GM19099 (cell line): ENCODE measurements around the gene ST7.

Experiments used
- POLR2A ChIP-seq: IDR thresholded peaks from 3 replicates; pipeline ENCODE4 v1.6.1; 2011; ENCODE audit warnings: low read depth; ENCODE audit not compliant: insufficient read length; ENCODE audit errors: extremely low read depth

The ST7 gene

GRCh38 chr7:117020591-117020973 lies 67.3 kb downstream of the ST7 start:
- TF ChIP-seq POLR2A: no peak

DNA sequence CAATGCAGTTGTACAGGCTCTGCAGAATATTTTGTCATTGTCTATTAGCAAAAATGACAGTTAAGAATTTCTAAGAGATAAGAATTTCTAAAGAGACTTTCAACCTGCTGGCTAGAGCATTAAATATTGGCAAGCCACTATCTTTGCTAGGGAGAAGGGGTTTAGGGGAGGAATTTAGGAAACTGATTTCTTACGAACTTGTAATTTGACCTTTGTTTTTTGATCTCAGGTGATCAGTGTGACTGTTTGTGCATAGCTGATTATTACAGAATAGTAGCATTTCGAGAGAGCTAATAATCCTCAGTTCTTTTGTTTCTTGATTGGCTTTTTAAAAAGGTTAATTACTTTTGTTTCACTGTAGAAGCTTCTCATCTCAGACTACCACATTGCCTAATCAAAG lies 68.1 kb downstream of the ST7 start:
- TF ChIP-seq POLR2A: no peak

GRCh38 chr7:117021986-117022385 lies 68.7 kb downstream of the ST7 start:
- no peak for TF ChIP-seq POLR2A

- no peak for TF ChIP-seq POLR2A
Measured at GRCh38 chr7:117023325-117023854, 70.1 kb downstream of the ST7 start.

DNA sequence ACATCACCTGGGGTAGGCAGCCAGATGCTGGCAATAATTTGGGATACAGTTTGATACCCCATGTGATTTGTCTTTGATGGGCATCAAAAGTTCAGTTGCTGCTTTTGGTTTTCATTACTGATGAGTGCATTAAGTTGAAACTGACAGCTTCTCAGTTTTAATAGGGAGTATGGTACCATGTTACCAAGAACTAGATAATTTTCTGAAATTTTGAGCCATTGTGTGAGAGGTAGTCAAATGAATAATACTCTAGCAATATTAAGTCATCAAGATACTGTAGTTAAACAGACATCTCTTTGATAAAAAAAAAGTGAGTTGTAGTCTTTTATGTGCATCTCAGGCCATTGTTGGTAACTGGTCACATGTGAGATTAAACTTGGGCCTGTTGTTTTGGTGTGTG lies 71.5 kb downstream of the ST7 start:
- no peak for TF ChIP-seq POLR2A

GRCh38 chr7:117025891-117026290 lies 72.6 kb downstream of the ST7 start:
- no peak for TF ChIP-seq POLR2A

DNA sequence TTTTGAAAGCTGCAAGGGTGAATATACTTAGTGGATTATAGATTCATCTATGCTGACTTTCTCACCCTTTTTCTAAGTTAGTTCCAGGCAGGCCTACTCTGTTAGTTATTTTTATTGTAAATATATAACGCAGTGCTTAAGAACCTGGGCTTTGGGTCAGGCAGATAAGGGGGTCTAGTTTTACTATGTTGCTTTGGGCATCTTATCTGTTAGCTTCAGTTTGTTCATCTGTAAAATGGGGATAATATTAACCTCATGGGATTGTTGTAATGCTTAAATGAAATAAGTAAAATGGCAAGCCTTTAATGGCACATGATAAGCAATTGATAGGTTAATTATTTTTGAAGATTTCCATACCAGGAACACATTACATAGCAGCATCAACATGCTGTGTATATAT lies 79.5 kb downstream of the ST7 start:
- no peak for TF ChIP-seq POLR2A

GRCh38 chr7:117034851-117035464 lies 81.7 kb downstream of the ST7 start:
- no peak for TF ChIP-seq POLR2A

DNA sequence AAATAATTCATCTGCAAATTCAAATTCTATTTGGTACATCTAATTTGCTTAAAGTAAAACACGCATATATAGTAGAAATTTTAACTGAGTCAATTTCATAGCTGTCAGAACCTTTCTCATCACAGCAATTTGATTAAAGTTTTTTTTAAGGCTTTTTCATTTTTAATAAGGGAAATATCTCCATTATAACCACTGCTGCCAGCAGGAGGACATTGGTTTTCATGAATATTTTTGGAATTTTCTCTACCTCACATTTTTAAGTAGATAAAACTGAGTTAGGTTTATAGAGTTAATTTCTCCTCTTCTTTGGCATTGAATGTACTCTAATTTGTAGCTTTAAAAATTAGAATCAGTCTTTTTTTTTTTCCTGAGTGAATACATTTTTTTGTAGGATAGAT lies 82.2 kb downstream of the ST7 start:
- TF ChIP-seq POLR2A: no peak

DNA sequence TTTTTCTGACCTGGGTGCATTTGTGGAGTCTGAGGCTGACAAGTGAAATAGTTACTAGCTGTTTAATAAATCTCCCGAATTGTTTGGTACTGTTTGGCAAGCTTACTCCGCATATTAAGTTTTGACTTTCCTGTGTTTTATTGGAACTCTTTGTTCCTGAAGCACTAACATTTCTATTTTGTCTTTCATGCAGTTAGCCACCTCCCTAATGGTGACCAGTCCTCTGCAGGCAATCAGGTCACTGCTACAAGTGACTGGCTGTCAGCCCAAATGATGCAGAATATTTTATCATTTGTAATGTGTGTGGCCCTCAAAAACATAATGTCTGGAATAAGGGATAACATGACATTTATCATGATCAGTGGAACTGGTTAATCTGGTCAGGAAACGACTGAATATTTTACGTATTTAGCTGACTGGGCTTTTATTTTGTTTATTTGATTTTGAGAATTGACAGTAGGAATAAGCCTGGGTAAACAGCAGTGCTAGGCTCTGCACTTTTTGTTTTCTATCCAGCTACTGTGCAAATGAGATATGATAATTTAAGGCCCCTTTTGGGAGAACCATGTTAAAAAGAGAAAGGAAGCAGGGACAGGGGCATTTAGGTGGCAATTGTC lies 82.9 kb downstream of the ST7 start:
- TF ChIP-seq POLR2A: no peak

GRCh38 chr7:117036836-117037235 lies 83.5 kb downstream of the ST7 start:
- no peak for TF ChIP-seq POLR2A

DNA sequence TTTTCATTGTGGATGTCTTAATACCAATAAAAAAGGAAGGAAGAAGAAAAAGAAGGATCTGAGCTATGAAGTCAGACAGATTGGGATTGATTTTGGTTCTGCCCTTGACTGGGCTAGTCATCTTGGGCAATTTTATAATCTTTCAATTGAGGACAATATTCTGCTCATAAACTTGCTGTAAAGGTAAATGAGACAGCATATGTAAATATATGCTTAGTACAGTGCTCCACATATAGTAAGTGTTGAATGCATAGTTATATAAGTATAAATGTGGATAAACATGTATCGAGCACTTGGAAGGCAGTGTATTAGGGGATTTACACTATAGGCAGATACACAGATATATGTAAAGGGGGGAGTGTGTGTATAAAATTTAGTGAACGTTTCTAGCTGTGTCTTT lies 85.1 kb downstream of the ST7 start:
- no peak for TF ChIP-seq POLR2A

DNA sequence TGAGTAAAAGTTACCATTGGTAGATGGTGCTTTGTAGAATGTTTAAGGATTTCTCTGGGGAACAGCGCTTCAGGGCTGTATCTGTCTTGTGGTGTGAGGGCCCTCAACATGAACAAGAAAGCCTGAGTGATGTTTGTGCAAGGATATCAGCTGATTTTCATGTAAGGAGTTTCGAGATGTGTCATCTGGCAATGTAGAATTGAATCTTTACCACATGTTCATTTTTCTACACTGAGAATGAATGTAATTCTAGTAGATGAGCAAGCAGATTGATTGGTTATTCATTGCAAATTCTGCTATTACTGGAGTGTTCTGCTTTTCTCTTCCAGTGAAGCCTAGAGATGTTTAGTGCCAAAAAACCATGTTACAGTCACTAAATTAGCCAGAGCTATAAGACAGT lies 87.7 kb downstream of the ST7 start:
- no peak for TF ChIP-seq POLR2A

DNA sequence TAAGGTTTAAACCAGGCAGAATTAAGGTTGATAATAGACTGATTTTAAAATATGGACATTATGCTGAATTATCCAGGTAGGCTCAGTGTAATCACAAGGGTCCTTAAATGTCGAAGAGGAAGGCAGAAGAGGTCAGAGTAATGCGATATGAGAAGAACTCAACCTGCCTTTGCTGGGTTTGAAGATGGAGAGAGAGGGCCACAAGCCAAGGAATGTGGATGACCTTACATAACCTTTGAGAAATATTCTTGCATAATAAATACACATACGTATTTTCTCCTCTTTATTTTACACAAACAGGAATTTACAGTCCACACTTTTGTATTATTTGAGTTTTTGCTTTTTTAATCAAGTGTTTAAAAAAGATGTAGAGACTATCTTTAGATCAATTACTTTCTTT lies 88.5 kb downstream of the ST7 start:
- TF ChIP-seq POLR2A: no peak

DNA sequence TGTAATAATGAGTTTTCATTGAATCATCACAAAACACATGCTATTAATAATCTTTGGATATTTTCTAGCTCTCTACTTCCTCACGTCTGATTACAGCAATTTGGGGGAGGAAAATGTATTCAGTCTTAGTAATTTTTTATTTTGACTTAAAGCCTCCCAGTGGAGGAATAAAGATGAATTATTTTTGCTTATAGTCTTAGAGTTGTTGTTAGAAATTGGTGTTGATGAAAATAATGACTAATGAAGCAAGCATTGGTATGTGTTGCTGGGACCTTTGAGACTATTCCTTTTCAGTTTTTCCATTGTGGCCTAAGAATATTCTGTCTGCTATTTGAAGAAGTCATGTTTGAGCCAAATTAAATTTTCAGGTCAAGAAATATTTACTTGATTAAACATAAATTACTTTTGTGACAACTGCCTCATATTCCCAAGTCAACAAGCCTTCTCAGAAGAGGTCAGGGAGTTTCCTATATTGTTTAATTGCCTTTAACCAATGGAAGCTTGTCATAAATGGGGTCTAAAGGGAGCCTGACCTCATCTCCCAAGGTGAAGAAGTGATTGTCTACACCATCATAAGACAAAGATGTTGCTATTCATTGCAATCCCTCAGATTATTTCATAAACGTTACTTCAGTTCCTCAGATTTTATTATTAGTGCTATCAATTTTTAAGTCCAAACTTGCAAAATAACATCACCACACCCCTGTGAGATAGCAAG lies 90.0 kb downstream of the ST7 start:
- no peak for TF ChIP-seq POLR2A

DNA sequence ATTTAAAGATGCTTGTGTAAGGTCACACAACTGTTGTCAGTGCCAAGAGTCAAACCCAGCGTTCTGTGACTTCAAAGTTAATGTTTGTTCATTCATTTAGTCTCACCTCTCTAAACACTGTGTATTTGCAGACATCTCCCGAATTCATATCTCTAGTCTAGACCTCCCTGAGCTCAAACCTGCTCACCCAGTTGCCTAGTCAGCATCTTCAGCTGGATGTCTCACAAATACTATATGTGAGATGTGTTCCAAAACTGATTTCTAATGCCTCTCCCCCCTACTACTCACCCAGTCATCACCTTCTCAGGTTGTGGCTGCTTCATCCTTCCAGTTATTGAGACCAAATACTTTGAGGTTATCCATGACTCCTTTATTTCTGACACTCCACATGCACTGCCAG lies 91.4 kb downstream of the ST7 start:
- no peak for TF ChIP-seq POLR2A
